BLaER1 (cell line): ENCODE results near the gene TBC1D22A.
"Not testable (repeated sequence)": the region's sequence is repeated elsewhere in the genome, so short reads cannot be mapped to it uniquely, and the experiment has no call there.

Experiments used
- H3K27ac ChIP-seq: shearing (Covaris generic); formaldehyde crosslinking; 2 replicates; pipeline ENCODE4 v1.8.1; 2022
- H3K27me3 ChIP-seq: shearing (Covaris generic); formaldehyde crosslinking; 2 replicates; pipeline ENCODE4 v1.8.1; 2022
- H3K36me3 ChIP-seq: shearing (Covaris generic); formaldehyde crosslinking; 2 replicates; pipeline ENCODE4 v1.8.1; 2022
- H3K4me1 ChIP-seq: shearing (Covaris generic); formaldehyde crosslinking; 2 replicates; pipeline ENCODE4 v1.8.1; 2022
- H3K4me2 ChIP-seq: shearing (Covaris generic); formaldehyde crosslinking; 2 replicates; pipeline ENCODE4 v1.8.1; 2022
- H3K4me3 ChIP-seq: shearing (Covaris generic); formaldehyde crosslinking; 2 replicates; pipeline ENCODE4 v1.8.1; 2022
- H3K9ac ChIP-seq: shearing (Covaris generic); formaldehyde crosslinking; 2 replicates; pipeline ENCODE4 v1.8.1; 2022
- H3K9me3 ChIP-seq: shearing (Covaris generic); formaldehyde crosslinking; 2 replicates; pipeline ENCODE4 v1.8.1; 2022
- H4K20me1 ChIP-seq: shearing (Covaris generic); formaldehyde crosslinking; 2 replicates; pipeline ENCODE4 v1.8.1; 2022
- Cebpa-rat ChIP-seq: shearing (Covaris generic); IDR thresholded peaks from 2 replicates; pipeline ENCODE4 v1.8.1; 2022

The TBC1D22A gene

GRCh38 chr22:46728470-46728869 lies 34.0 kb upstream of the TBC1D22A start:
- H3K9me3 ChIP-seq: no peaks in the 10 kb centered on the region
- TF ChIP-seq Cebpa-rat: no peak
- peaks cover 95% of the 10 kb centered on the region for H3K4me1 ChIP-seq
- no peak overlapping the region for H3K4me3 ChIP-seq
- peak overlapping the region; percentile 43 for H3K9ac ChIP-seq
- H4K20me1 ChIP-seq: peaks cover 100% of the 10 kb centered on the region
- peak overlapping the region; percentile 56 for H3K27ac ChIP-seq
- H3K4me2 ChIP-seq: peak overlapping the region; percentile 98
- peaks cover 75% of the 10 kb centered on the region for H3K36me3 ChIP-seq
- H3K27me3 ChIP-seq: no peaks in the 10 kb centered on the region

GRCh38 chr22:46730568-46731245 lies 31.7 kb upstream of the TBC1D22A start:
- peak overlapping the region; percentile 66 for H3K9ac ChIP-seq
- no peaks in the 10 kb centered on the region for H3K9me3 ChIP-seq
- H4K20me1 ChIP-seq: peaks cover 100% of the 10 kb centered on the region
- peaks cover 100% of the 10 kb centered on the region for H3K4me1 ChIP-seq
- no peaks in the 10 kb centered on the region for H3K27me3 ChIP-seq
- peak overlapping the region; percentile 74 for H3K27ac ChIP-seq
- H3K36me3 ChIP-seq: peaks cover 53% of the 10 kb centered on the region
- no peak overlapping the region; the same call in 1 of the 2 replicates for H3K4me3 ChIP-seq
- TF ChIP-seq Cebpa-rat: no peak
- peak overlapping the region; percentile 98 for H3K4me2 ChIP-seq

DNA sequence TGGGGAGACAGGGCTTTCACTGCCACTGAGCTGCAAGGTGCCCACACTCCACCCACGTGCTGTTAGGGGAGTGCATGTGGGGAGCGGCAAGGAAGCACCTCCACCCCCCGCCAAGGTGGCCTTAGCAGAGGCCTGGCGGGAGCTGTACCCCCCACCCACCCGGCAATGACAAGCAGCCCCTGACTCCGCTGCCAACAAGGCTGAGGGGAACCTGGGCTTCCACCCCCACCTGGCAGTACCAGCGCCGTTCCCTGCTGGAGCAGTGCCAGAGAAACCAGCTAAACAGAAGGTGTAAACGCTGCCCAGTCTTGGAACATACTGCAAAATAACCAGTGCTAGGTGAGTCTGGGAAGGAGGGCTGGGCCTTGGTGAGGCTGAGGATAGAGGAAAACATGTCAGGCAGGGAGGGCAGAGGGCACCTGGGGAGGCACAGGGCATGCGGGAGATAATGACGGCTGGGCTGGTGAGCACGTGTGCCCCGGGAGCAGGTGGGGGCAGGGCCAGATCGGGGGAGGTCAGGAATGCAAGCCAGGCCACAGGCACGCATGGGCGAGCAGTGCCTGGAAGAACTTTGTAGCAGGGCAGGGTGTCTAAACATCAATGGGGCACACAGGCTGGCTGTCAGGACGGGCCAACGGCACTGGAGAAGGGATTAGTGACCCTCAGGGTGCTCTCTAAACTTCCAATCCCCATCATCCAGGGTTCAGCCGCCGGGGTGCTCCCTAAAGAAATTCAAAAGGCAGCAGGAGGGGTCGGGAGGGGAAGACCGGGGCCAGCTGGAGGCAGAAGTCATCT lies 31.0 kb upstream of the TBC1D22A start:
- H3K36me3 ChIP-seq: peaks cover 46% of the 10 kb centered on the region
- TF ChIP-seq Cebpa-rat: no peak
- peak overlapping the region; percentile 98 for H3K4me2 ChIP-seq
- peak overlapping the region; percentile 2; the same call in 1 of the 2 replicates for H3K4me3 ChIP-seq
- peak overlapping the region; percentile 66 for H3K9ac ChIP-seq
- no peaks in the 10 kb centered on the region for H3K9me3 ChIP-seq
- peak overlapping the region; percentile 74 for H3K27ac ChIP-seq
- peaks cover 100% of the 10 kb centered on the region for H3K4me1 ChIP-seq
- no peaks in the 10 kb centered on the region for H3K27me3 ChIP-seq
- peaks cover 100% of the 10 kb centered on the region for H4K20me1 ChIP-seq

DNA sequence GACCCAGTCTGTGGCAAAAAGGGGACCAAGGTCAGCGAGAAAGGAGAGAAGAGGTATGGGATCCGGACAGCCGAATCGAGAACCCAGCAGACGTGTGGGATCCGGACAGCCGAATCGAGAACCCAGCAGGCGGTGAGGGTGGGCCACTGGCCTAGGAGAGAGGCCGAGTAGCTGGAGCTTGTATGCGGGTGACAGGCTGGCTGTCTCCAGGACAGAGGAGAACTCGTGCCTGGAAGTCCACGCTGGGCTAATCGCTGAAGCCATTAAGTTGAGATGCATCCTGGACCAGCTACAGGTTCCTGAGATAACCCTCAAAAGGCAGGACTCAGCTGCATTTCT lies 30.4 kb upstream of the TBC1D22A start:
- H3K9me3 ChIP-seq: no peaks in the 10 kb centered on the region
- no peaks in the 10 kb centered on the region for H3K27me3 ChIP-seq
- H3K27ac ChIP-seq: peak overlapping the region; percentile 74
- H3K4me1 ChIP-seq: peaks cover 99% of the 10 kb centered on the region
- no peak for TF ChIP-seq Cebpa-rat
- H3K4me2 ChIP-seq: peak overlapping the region; percentile 98
- peaks cover 100% of the 10 kb centered on the region for H4K20me1 ChIP-seq
- peak overlapping the region; percentile 2; the same call in 1 of the 2 replicates for H3K4me3 ChIP-seq
- peak overlapping the region; percentile 66 for H3K9ac ChIP-seq
- H3K36me3 ChIP-seq: peaks cover 40% of the 10 kb centered on the region

DNA sequence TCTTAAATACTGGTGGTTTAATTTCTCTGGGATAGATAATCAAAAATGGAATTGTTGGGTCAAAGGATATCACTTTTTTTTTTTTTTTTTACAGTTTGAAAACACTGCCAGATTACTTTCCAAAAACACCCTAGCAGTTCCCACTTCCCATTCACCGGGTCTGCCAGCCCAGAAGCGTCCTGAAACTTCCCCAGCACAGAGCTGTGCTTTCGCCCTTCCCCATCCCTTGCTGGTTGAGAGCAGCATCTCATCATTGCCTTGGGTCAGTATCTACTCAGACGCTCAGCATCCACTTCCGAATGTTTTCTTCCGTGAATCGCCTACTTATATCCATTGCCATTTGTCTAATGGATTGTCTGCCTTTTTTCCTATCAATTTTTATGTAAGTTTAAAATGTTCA lies 29.9 kb upstream of the TBC1D22A start:
- Histone ChIP-seq H3K9me3 (no peaks in the 10 kb centered on the region), H3K4me2 (peak overlapping the region; percentile 98), H3K4me1 (peaks cover 94% of the 10 kb centered on the region), H3K27ac (peak overlapping the region; percentile 95), H3K36me3 (peaks cover 35% of the 10 kb centered on the region), H3K4me3 (no peak overlapping the region), H4K20me1 (peaks cover 98% of the 10 kb centered on the region), H3K9ac (peak overlapping the region; percentile 43; the same call in 1 of the 2 replicates), H3K27me3 (no peaks in the 10 kb centered on the region)
- TF ChIP-seq Cebpa-rat: no peak

- peak overlapping the region; percentile 90 for H3K9ac ChIP-seq
- not testable (repeated sequence) for H3K9me3 ChIP-seq, H3K27me3 ChIP-seq
- peaks cover 18% of the 10 kb centered on the region; the same call in 1 of the 2 replicates for H3K36me3 ChIP-seq
- peak overlapping the region; percentile 95 for H3K27ac ChIP-seq
- H4K20me1 ChIP-seq: peaks cover 80% of the 10 kb centered on the region
- H3K4me3 ChIP-seq: peak overlapping the region; percentile 82
- H3K4me2 ChIP-seq: peak overlapping the region; percentile 98
- H3K4me1 ChIP-seq: peaks cover 86% of the 10 kb centered on the region
These were observed 28.2 kb upstream of the TBC1D22A start for GRCh38 chr22:46734213-46734722.

- Histone ChIP-seq H3K4me2 (peak overlapping the region; percentile 98), H3K36me3 (peaks cover 17% of the 10 kb centered on the region; the same call in 1 of the 2 replicates), H3K27me3 (no peaks in the 10 kb centered on the region), H4K20me1 (peaks cover 74% of the 10 kb centered on the region), H3K9me3 (no peaks in the 10 kb centered on the region), H3K27ac (peak overlapping the region; percentile 95), H3K4me1 (peaks cover 86% of the 10 kb centered on the region), H3K4me3 (peak overlapping the region; percentile 82), H3K9ac (peak overlapping the region; percentile 90)
- no peak for TF ChIP-seq Cebpa-rat
These were observed 27.5 kb upstream of the TBC1D22A start for GRCh38 chr22:46734830-46735453.

GRCh38 chr22:46735747-46736608 lies 26.5 kb upstream of the TBC1D22A start:
- Histone ChIP-seq H4K20me1 (peaks cover 63% of the 10 kb centered on the region), H3K27ac (peak overlapping the region; percentile 95), H3K4me1 (peaks cover 86% of the 10 kb centered on the region), H3K27me3 (no peaks in the 10 kb centered on the region), H3K36me3 (peaks cover 12% of the 10 kb centered on the region; the same call in 1 of the 2 replicates), H3K9ac (peak overlapping the region; percentile 90), H3K4me2 (peak overlapping the region; percentile 98), H3K9me3 (no peaks in the 10 kb centered on the region), H3K4me3 (peak overlapping the region; percentile 82)
- TF ChIP-seq Cebpa-rat: no peak

- peak overlapping the region; percentile 90 for H3K9ac ChIP-seq
- no peaks in the 10 kb centered on the region for H3K9me3 ChIP-seq
- peak overlapping the region; percentile 95 for H3K27ac ChIP-seq
- no peak for TF ChIP-seq Cebpa-rat
- H3K4me2 ChIP-seq: peak overlapping the region; percentile 98
- H3K27me3 ChIP-seq: no peaks in the 10 kb centered on the region
- peak overlapping the region; percentile 82 for H3K4me3 ChIP-seq
- H3K36me3 ChIP-seq: peaks cover 5% of the 10 kb centered on the region; the same call in 1 of the 2 replicates
- peaks cover 81% of the 10 kb centered on the region for H3K4me1 ChIP-seq
- H4K20me1 ChIP-seq: peaks cover 56% of the 10 kb centered on the region
These were observed 25.7 kb upstream of the TBC1D22A start for GRCh38 chr22:46736705-46737104.
